SK-N-SH treated with all-trans-retinoic acid at 6 μM for 48 hours (cell line): Measurements from ENCODE around the gene CFAP299.

Experiments used
- ATAC-seq: fragments of 200-7000 bp; cut with Tn5 transposase; 3 replicates; pipeline ENCODE4 v1.9.1; 2020; ENCODE audit warnings: mild to moderate bottlenecking, moderate library complexity
- ARNTL ChIP-seq: fragments of 450-650 bp; formaldehyde crosslinking; IDR thresholded peaks from 2 replicates; pipeline ENCODE4 v1.5.0; 2020; ENCODE audit warnings: low read depth, mild to moderate bottlenecking, moderate library complexity, borderline replicate concordance
- CREB5 ChIP-seq: fragments of 250-450 bp; sonication (Bioruptor Pico); IDR thresholded peaks from 2 replicates; pipeline ENCODE4 v1.5.1; 2020; ENCODE audit warnings: low read depth, mild to moderate bottlenecking, moderate library complexity
- CSDC2 ChIP-seq: fragments of 250-450 bp; sonication (Bioruptor Pico); IDR thresholded peaks from 2 replicates; pipeline ENCODE4 v1.5.0; 2020; ENCODE audit warnings: mild to moderate bottlenecking, moderate library complexity
- CSRNP3 ChIP-seq: fragments of 250-450 bp; sonication (Bioruptor Pico); IDR thresholded peaks from 2 replicates; pipeline ENCODE4 v1.5.1; 2021; ENCODE audit warnings: mild to moderate bottlenecking, moderate library complexity
- ESRRG ChIP-seq: fragments of 250-450 bp; sonication (Bioruptor Pico); IDR thresholded peaks from 2 replicates; pipeline ENCODE4 v1.6.1; 2021; ENCODE audit warnings: mild to moderate bottlenecking
- GLIS3 ChIP-seq: fragments of 250-450 bp; sonication (Bioruptor Pico); IDR thresholded peaks from 2 replicates; pipeline ENCODE4 v1.5.0; 2020; ENCODE audit warnings: mild to moderate bottlenecking, moderate library complexity
- ISL1 ChIP-seq: fragments of 250-450 bp; sonication (Bioruptor Pico); IDR thresholded peaks from 2 replicates; pipeline ENCODE4 v2.1.2; 2022; ENCODE audit warnings: mild to moderate bottlenecking, moderate library complexity
- OSR1 ChIP-seq: fragments of 250-450 bp; sonication (Bioruptor Pico); IDR thresholded peaks from 2 replicates; pipeline ENCODE4 v1.8.0; 2022; ENCODE audit warnings: moderate library complexity, mild to moderate bottlenecking, inconsistent platforms
- POU6F1 ChIP-seq: fragments of 250-450 bp; sonication (Bioruptor Pico); IDR thresholded peaks from 2 replicates; pipeline ENCODE4 v1.8.0; 2021; ENCODE audit warnings: low read depth, mild to moderate bottlenecking, moderate library complexity, borderline replicate concordance
- PPARA ChIP-seq: fragments of 250-450 bp; sonication (Bioruptor Pico); IDR thresholded peaks from 2 replicates; pipeline ENCODE4 v1.5.0; 2020; ENCODE audit warnings: mild to moderate bottlenecking, borderline replicate concordance
- SNAI2 ChIP-seq: fragments of 250-450 bp; sonication (Bioruptor Pico); IDR thresholded peaks from 2 replicates; pipeline ENCODE4 v1.5.0; 2020; ENCODE audit warnings: mild to moderate bottlenecking, moderate library complexity
- TCF4 ChIP-seq: fragments of 250-450 bp; sonication (Bioruptor Pico); IDR thresholded peaks from 2 replicates; pipeline ENCODE4 v1.8.0; 2021; ENCODE audit warnings: mild to moderate bottlenecking, moderate library complexity, borderline replicate concordance
- TOX ChIP-seq: fragments of 250-450 bp; sonication (Bioruptor Pico); IDR thresholded peaks from 2 replicates; pipeline ENCODE4 v1.8.0; 2021; ENCODE audit warnings: mild to moderate bottlenecking, moderate library complexity, borderline replicate concordance
- TSHZ2 ChIP-seq: fragments of 250-450 bp; sonication (Bioruptor Pico); IDR thresholded peaks from 2 replicates; pipeline ENCODE4 v1.5.0; 2020; ENCODE audit warnings: mild to moderate bottlenecking, moderate library complexity
- ZC3H10 ChIP-seq: fragments of 250-450 bp; sonication (Bioruptor Pico); IDR thresholded peaks from 2 replicates; pipeline ENCODE4 v1.5.1; 2021; ENCODE audit warnings: mild to moderate bottlenecking, moderate library complexity
- ZFP3 ChIP-seq: fragments of 250-450 bp; sonication (Bioruptor Pico); IDR thresholded peaks from 2 replicates; pipeline ENCODE4 v1.5.0; 2020; ENCODE audit warnings: mild to moderate bottlenecking, moderate library complexity
- ZFP30 ChIP-seq: fragments of 450-650 bp; formaldehyde crosslinking; IDR thresholded peaks from 2 replicates; pipeline ENCODE4 v1.5.0; 2022; ENCODE audit warnings: mild to moderate bottlenecking, moderate library complexity
- ZNF565 ChIP-seq: fragments of 450-650 bp; formaldehyde crosslinking; conservative IDR thresholded peaks from 2 replicates; pipeline ENCODE4 v1.5.0; 2020; ENCODE audit warnings: low read depth, mild to moderate bottlenecking, moderate library complexity
- ZNF70 ChIP-seq: fragments of 450-650 bp; formaldehyde crosslinking; IDR thresholded peaks from 2 replicates; pipeline ENCODE4 v1.5.0; 2020; ENCODE audit warnings: mild to moderate bottlenecking, moderate library complexity
- ZNF8 ChIP-seq: fragments of 450-650 bp; formaldehyde crosslinking; IDR thresholded peaks from 2 replicates; pipeline ENCODE4 v1.5.0; 2020; ENCODE audit warnings: mild to moderate bottlenecking, moderate library complexity

Gene CFAP299

GRCh38 chr4:80305466-80305865, 30.1 kb upstream of the CFAP299 start:
- TF ChIP-seq TOX (CRISPR knock-in tag) (peak; percentile 20; the same call in 1 of the 2 replicates), PPARA (no peak), ZC3H10 (CRISPR knock-in tag) (0 out of 2 replicates have a peak, but pooled peaks have one; percentile 16), POU6F1 (CRISPR knock-in tag) (peak; percentile 31; the same call in 1 of the 2 replicates), CSDC2 (no peak), ISL1 (CRISPR knock-in tag) (peak; percentile 48; the same call in 1 of the 2 replicates), ARNTL (no peak), ZNF565 (CRISPR knock-in tag) (no peak)
- ATAC-seq, result peak; percentile 22; the same call in 2 of the 3 replicates

GRCh38 chr4:80306260-80306659, 29.3 kb upstream of the CFAP299 start:
- TF ChIP-seq ZNF8 (CRISPR knock-in tag), result no peak
- no peak for TF ChIP-seq POU6F1 (CRISPR knock-in tag)
- ATAC-seq, result peak; percentile 45

GRCh38 chr4:80307183-80307735, 28.3 kb upstream of the CFAP299 start:
- peak; percentile 59 for ATAC-seq
- TF ChIP-seq TOX (CRISPR knock-in tag), result peak; percentile 63
- no peak for TF ChIP-seq ZFP30
- peak; percentile 33; the same call in 1 of the 2 replicates for TF ChIP-seq ZC3H10 (CRISPR knock-in tag)
- TF ChIP-seq ISL1 (CRISPR knock-in tag), result peak; percentile 72
- TF ChIP-seq SNAI2 (CRISPR knock-in tag), result no peak

- ATAC-seq, result peak; percentile 47
- no peak for TF ChIP-seq GLIS3 (CRISPR knock-in tag)
- no peak for TF ChIP-seq CSDC2
- no peak for TF ChIP-seq ARNTL
- TF ChIP-seq SNAI2 (CRISPR knock-in tag), result no peak
- 0 out of 2 replicates have a peak, but pooled peaks have one; percentile 50 for TF ChIP-seq ISL1 (CRISPR knock-in tag)
- no peak for TF ChIP-seq ZNF70 (CRISPR knock-in tag)
Measured at GRCh38 chr4:80307774-80308465, 27.6 kb upstream of the CFAP299 start.

- no peak for TF ChIP-seq CREB5 (CRISPR knock-in tag)
- no peak for TF ChIP-seq ZFP3 (CRISPR knock-in tag)
- no peak for TF ChIP-seq ZFP30
- no peak for TF ChIP-seq ZNF70 (CRISPR knock-in tag)
- no peak for TF ChIP-seq ISL1 (CRISPR knock-in tag)
- TF ChIP-seq OSR1, result no peak
- TF ChIP-seq ZNF565 (CRISPR knock-in tag), result no peak
- no peak for TF ChIP-seq GLIS3 (CRISPR knock-in tag)
- TF ChIP-seq TCF4 (CRISPR knock-in tag), result no peak
- TF ChIP-seq CSRNP3 (CRISPR knock-in tag), result no peak
- TF ChIP-seq ARNTL, result no peak
- no peak for TF ChIP-seq CSDC2
- TF ChIP-seq TOX (CRISPR knock-in tag), result no peak
- TF ChIP-seq ESRRG (CRISPR knock-in tag), result no peak
- no peak for TF ChIP-seq TSHZ2
- TF ChIP-seq, all 23 proteins: peak for 0
- ATAC-seq, result peak; percentile 2; the same call in 2 of the 3 replicates
Measured at GRCh38 chr4:80308466-80308822, 27.1 kb upstream of the CFAP299 start.
